NCI-H526 (cell line): ENCODE data around the gene ZNF837.
A peak's percentile ranks its signal among the peaks of the same experiment; 100 is the strongest.
"Not testable (repeated sequence)": the region's sequence is repeated elsewhere in the genome, so short reads cannot be mapped to it uniquely, and the experiment has no call there.

ENCODE experiments used
- DNase-seq, 2 experiments: peaks; one replicate each; lab custom pipeline; 2025; lab: John Stamatoyannopoulos, UW

The ZNF837 gene

GRCh38 chr19:58380662-58381459 is at the start of gene ZNF837:
Gene ZNF837, minus strand, starts transcription at chr19:58381030. Its CDS starts 11,698 bp downstream, at chr19:58369332.
- peak; percentile 100 for DNase-seq

GRCh38 chr19:58429745-58430144 is 48.9 kb upstream of the ZNF837 start:
- DNase-seq = no peak

- DNase-seq = no peak
These were observed 47.8 kb upstream of the ZNF837 start for GRCh38 chr19:58428617-58429016.

GRCh38 chr19:58417071-58417470 is 36.2 kb upstream of the ZNF837 start:
- DNase-seq = no peak

GRCh38 chr19:58416604-58417003 is 35.8 kb upstream of the ZNF837 start:
- DNase-seq = no peak

GRCh38 chr19:58409010-58409790 is 28.4 kb upstream of the ZNF837 start:
- DNase-seq = peak; percentile 18 to 46

- DNase-seq = peak; percentile 91 to 98
These were observed 27.6 kb upstream of the ZNF837 start, which contains the start of gene ZNF584 for GRCh38 chr19:58408152-58409009. Gene ZNF584, plus strand, starts transcription at chr19:58408649. Its CDS starts 499 bp downstream, at chr19:58409148.

- peak in 1 of 2 experiments; percentile 38 for DNase-seq
These were observed 26.9 kb upstream of the ZNF837 start for GRCh38 chr19:58407658-58408151.

- DNase-seq = no peak
These were observed 26.2 kb upstream of the ZNF837 start for GRCh38 chr19:58406818-58407657.

- DNase-seq = not testable (repeated sequence)
These were observed 23.2 kb upstream of the ZNF837 start for GRCh38 chr19:58403920-58404478.

GRCh38 chr19:58401840-58402421 is 21.1 kb upstream of the ZNF837 start:
- DNase-seq = no peak

- peak; percentile 98 to 100 for DNase-seq
These were observed 20.3 kb upstream of the ZNF837 start for GRCh38 chr19:58400916-58401839.

- no peak for DNase-seq
These were observed 19.6 kb upstream of the ZNF837 start for GRCh38 chr19:58400316-58400915.

- no peak for DNase-seq
These were observed 19.1 kb upstream of the ZNF837 start for GRCh38 chr19:58399903-58400302.

GRCh38 chr19:58398545-58398944 is 17.7 kb upstream of the ZNF837 start:
- DNase-seq = no peak

- no peak for DNase-seq
These were observed 17.3 kb upstream of the ZNF837 start for GRCh38 chr19:58398087-58398486.

GRCh38 chr19:58397533-58398037 is 16.8 kb upstream of the ZNF837 start:
- DNase-seq = no peak
